Mammary epithelial cell (primary cell): ENCODE data around the gene F11R.

Source experiments
- EZH2 ChIP-seq: IDR thresholded peaks from 2 replicates; pipeline ENCODE4 v1.6.1; 2012; ENCODE audit warnings: low read length, inconsistent platforms, borderline replicate concordance
- TF ChIP-seq, protein P1 (sequence below), 2 donors: IDR thresholded peaks in 1 of 2; conservative IDR thresholded peaks in 1 of 2; 2 replicates each; pipeline ENCODE4 v1.5.1; 2011 to 2012; ENCODE audit warnings: inconsistent platforms in 2 of 2, low read length in 2 of 2, mild to moderate bottlenecking in 2 of 2, control low read depth in 1 of 2, low read depth in 1 of 2; ENCODE audit not compliant: insufficient read depth in 1 of 2; ENCODE audit errors: extremely low read depth in 1 of 2

DNA sequence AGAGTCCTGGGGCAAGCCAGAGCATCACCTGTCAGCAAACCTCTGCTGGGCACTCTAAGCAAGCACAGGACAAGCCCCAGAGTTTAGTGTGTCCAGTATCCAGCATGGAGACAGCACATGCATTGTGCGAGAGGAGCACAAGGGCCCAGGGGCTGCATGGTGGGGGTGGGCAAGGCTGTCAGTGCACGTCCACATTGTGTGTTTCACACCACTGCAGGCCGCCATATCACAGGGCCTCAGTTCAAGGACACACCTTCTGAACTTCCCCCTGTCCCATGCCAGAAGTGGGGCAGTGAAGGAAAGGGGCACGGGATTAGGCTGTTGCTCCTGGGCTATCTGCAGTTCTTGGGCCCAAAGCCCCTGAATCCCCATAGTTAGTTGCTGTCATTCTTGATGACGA is 18.6 kb upstream of the F11R start:
- TF ChIP-seq, protein P1, sequence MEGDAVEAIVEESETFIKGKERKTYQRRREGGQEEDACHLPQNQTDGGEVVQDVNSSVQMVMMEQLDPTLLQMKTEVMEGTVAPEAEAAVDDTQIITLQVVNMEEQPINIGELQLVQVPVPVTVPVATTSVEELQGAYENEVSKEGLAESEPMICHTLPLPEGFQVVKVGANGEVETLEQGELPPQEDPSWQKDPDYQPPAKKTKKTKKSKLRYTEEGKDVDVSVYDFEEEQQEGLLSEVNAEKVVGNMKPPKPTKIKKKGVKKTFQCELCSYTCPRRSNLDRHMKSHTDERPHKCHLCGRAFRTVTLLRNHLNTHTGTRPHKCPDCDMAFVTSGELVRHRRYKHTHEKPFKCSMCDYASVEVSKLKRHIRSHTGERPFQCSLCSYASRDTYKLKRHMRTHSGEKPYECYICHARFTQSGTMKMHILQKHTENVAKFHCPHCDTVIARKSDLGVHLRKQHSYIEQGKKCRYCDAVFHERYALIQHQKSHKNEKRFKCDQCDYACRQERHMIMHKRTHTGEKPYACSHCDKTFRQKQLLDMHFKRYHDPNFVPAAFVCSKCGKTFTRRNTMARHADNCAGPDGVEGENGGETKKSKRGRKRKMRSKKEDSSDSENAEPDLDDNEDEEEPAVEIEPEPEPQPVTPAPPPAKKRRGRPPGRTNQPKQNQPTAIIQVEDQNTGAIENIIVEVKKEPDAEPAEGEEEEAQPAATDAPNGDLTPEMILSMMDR (conservative IDR thresholded peaks at IDR 0.05 in 1 of 2, IDR thresholded peaks at IDR 0.05 in 1 of 2; ENCODE audit: extremely low read depth in 1 of 2, insufficient read depth in 1 of 2, low read depth in 1 of 2, low read length in 2 of 2): no peak
- no peak for TF ChIP-seq EZH2
